Measurements from ENCODE around the gene DBX1.
"Not testable (repeated sequence)": the region's sequence is repeated elsewhere in the genome, so short reads cannot be mapped to it uniquely, and the experiment has no call there.

The DBX1 gene

GRCh38 chr11:20201231-20201630 lies 41.0 kb upstream of the DBX1 start:
- TF ChIP-seq ZFX (IDR thresholded peaks at IDR 0.05) (no peak), CTCF (conservative IDR thresholded peaks at IDR 0.05) (no peak)
- H3K27ac ChIP-seq = no peak overlapping the region

- not testable (repeated sequence) for H3K27ac ChIP-seq
Observed at GRCh38 chr11:20200331-20200955, 40.2 kb upstream of the DBX1 start.

- no peak overlapping the region for H3K27ac ChIP-seq
- TF ChIP-seq ZFX (IDR thresholded peaks at IDR 0.05) = no peak
- no peak for TF ChIP-seq CTCF (conservative IDR thresholded peaks at IDR 0.05)
Observed at GRCh38 chr11:20197881-20198280, 37.6 kb upstream of the DBX1 start.

- TF ChIP-seq CTCF (conservative IDR thresholded peaks at IDR 0.05) = no peak
- no peak for TF ChIP-seq ZFX (IDR thresholded peaks at IDR 0.05)
- no peak overlapping the region for H3K27ac ChIP-seq
Observed at GRCh38 chr11:20194470-20194869, 34.2 kb upstream of the DBX1 start.

- no peak overlapping the region for H3K27ac ChIP-seq
- TF ChIP-seq CTCF (conservative IDR thresholded peaks at IDR 0.05) (no peak), ZFX (IDR thresholded peaks at IDR 0.05) (no peak)
Observed at GRCh38 chr11:20193307-20193706, 33.0 kb upstream of the DBX1 start.

- no peak for TF ChIP-seq ZFX (IDR thresholded peaks at IDR 0.05)
- TF ChIP-seq CTCF (conservative IDR thresholded peaks at IDR 0.05) = no peak
- no peak overlapping the region for H3K27ac ChIP-seq
Observed at GRCh38 chr11:20192641-20193040, 32.4 kb upstream of the DBX1 start.

- TF ChIP-seq ZFX (IDR thresholded peaks at IDR 0.05) (no peak), CTCF (conservative IDR thresholded peaks at IDR 0.05) (no peak)
- H3K27ac ChIP-seq = no peak overlapping the region
Observed at GRCh38 chr11:20192151-20192550, 31.9 kb upstream of the DBX1 start.

- no peak overlapping the region for H3K27ac ChIP-seq
- no peak for TF ChIP-seq CTCF (conservative IDR thresholded peaks at IDR 0.05)
- TF ChIP-seq ZFX (IDR thresholded peaks at IDR 0.05) = no peak
Observed at GRCh38 chr11:20178976-20179375, 18.7 kb upstream of the DBX1 start.
